ENCODE measurements around the gene ICOS.

GRCh38 chr2:203914546-203915182, 21.9 kb upstream of the ICOS start:
- TF ChIP-seq CTCF (IDR thresholded peaks at IDR 0.05; ENCODE audit: insufficient read depth, low read length, poor library complexity, severe bottlenecking) (no peak), EZH2phosphoT487 (conservative IDR thresholded peaks at IDR 0.05; ENCODE audit: low read length) (no peak)

Data from SU-DHL-6 (cell line).